H1 (cell line): ENCODE results near the gene C16orf54. TPM values are rescaled to one million over a fixed set of nuclear protein-coding genes. Genes with fewer than 3 reads are reported as not detected.

ENCODE experiments used
- CTCF ChIA-PET: fragments of 300-600 bp; sonication (Branson Sonifier 250); formaldehyde crosslinking; loops from one replicate; lab custom pipeline; 2021; ENCODE audit not compliant: partially characterized antibody; lab: Charles Lee
- POLR2A ChIA-PET: fragments of 300-600 bp; sonication (Branson Sonifier 250); formaldehyde crosslinking; loops from one replicate; lab custom pipeline; 2021; ENCODE audit warnings: inconsistent platforms; ENCODE audit not compliant: partially characterized antibody; lab: Charles Lee
- DNase-seq, 2 experiments: peaks; one replicate each; pipeline versions ENCODE4 v3.0.0 to v3.0.0-alpha.2; 2010 to 2022; ENCODE audit warnings: low spot score in 2 of 2, low read depth in 1 of 2, mixed read lengths in 1 of 2
- FAIRE-seq: peaks from 2 replicates; lab custom pipeline; 2011; peaks lifted over from hg19 to GRCh38; lab: Jason Lieb, UNC
- H2AFZ ChIP-seq: 2 replicates; pipeline ENCODE4 v1.8.1; 2012; ENCODE audit warnings: low read length, inconsistent platforms
- H2AK5ac ChIP-seq: 2 replicates; pipeline ENCODE4 v1.6.1; 2013; ENCODE audit warnings: low read depth, low read length
- H2BK120ac ChIP-seq: replicated peaks from 2 replicates; pipeline ENCODE3; 2013; ENCODE audit warnings: low read depth, low read length, inconsistent platforms
- H2BK12ac ChIP-seq: 2 replicates; pipeline ENCODE4 v1.6.1; 2013; ENCODE audit warnings: low read depth, low read length
- H2BK15ac ChIP-seq: 2 replicates; pipeline ENCODE4 v1.6.1; 2013; ENCODE audit warnings: low read length
- H2BK20ac ChIP-seq: 2 replicates; pipeline ENCODE4 v1.6.1; 2013; ENCODE audit warnings: low read length
- H2BK5ac ChIP-seq: 2 replicates; pipeline ENCODE4 v1.6.1; 2013; ENCODE audit warnings: low read depth, low read length
- H3K14ac ChIP-seq: 2 replicates; pipeline ENCODE4 v1.6.1; 2013; ENCODE audit warnings: inconsistent platforms; ENCODE audit not compliant: insufficient read length
- H3K18ac ChIP-seq: 2 replicates; pipeline ENCODE4 v1.6.1; 2013; ENCODE audit warnings: low read length; ENCODE audit errors: extremely low read depth
- H3K23ac ChIP-seq: 2 replicates; pipeline ENCODE4 v1.6.1; 2013; ENCODE audit warnings: inconsistent platforms; ENCODE audit not compliant: insufficient read length
- H3K23me2 ChIP-seq: 2 replicates; pipeline ENCODE4 v1.6.1; 2013; ENCODE audit warnings: low read depth, low read length
- H3K27ac ChIP-seq: 2 replicates; pipeline ENCODE4 v1.6.1; 2011; ENCODE audit warnings: low read depth, low read length, inconsistent platforms
- H3K27me3 ChIP-seq, 4 experiments: replicated peaks in 1 of 4; 1 replicate in 1 of 4; 2 replicates in 3 of 4; pipeline versions ENCODE4 v1.6.1 to v1.8.1; 2011 to 2013; ENCODE audit warnings: low read length in 3 of 4, mild to moderate bottlenecking in 3 of 4, inconsistent platforms in 2 of 4, mixed read lengths in 2 of 4, moderate library complexity in 1 of 4; ENCODE audit not compliant: control insufficient read depth in 3 of 4, insufficient read depth in 3 of 4; ENCODE audit errors: extremely low read depth in 1 of 4
- H3K36me3 ChIP-seq, 4 experiments: 2 replicates each; pipeline versions ENCODE4 v1.6.1 to v1.8.1; 2011 to 2013; ENCODE audit warnings: mild to moderate bottlenecking in 4 of 4, low read length in 3 of 4, moderate library complexity in 2 of 4, control low read depth in 1 of 4, inconsistent platforms in 1 of 4; ENCODE audit not compliant: insufficient read depth in 4 of 4, control insufficient read depth in 2 of 4
- H3K4ac ChIP-seq: replicated peaks from 2 replicates; pipeline ENCODE3; 2013; ENCODE audit warnings: low read length, low read depth, mixed read lengths, inconsistent platforms; ENCODE audit not compliant: insufficient read length
- H3K4me1 ChIP-seq, 4 experiments: replicated peaks in 1 of 4; 1 replicate in 1 of 4; 2 replicates in 3 of 4; pipeline versions ENCODE4 v1.6.1 to v1.8.1; 2011 to 2013; ENCODE audit warnings: low read length in 3 of 4, inconsistent platforms in 2 of 4, mixed read lengths in 1 of 4; ENCODE audit not compliant: insufficient read depth in 4 of 4, control insufficient read depth in 3 of 4
- H3K4me2 ChIP-seq, 2 experiments: 2 replicates each; pipeline versions ENCODE4 v1.6.1 to v1.8.1; 2011 to 2013; ENCODE audit warnings: low read depth in 2 of 2, low read length in 2 of 2, control low read depth in 1 of 2, inconsistent platforms in 1 of 2, mild to moderate bottlenecking in 1 of 2; ENCODE audit not compliant: insufficient read depth in 1 of 2
- H3K4me3 ChIP-seq, 4 experiments: fragments of 200-600, 300-600 bp in 1 of 4; sonication (generic), shearing (Covaris generic), sonication (Bioruptor Twin) in 1 of 4; 2 replicates each; pipeline versions ENCODE4 v1.5.1 to v1.8.1; 2011 to 2016; ENCODE audit warnings: low read length in 4 of 4, low read depth in 3 of 4, control low read depth in 2 of 4, inconsistent platforms in 2 of 4, mild to moderate bottlenecking in 2 of 4, mixed read lengths in 1 of 4, moderate library complexity in 1 of 4; ENCODE audit not compliant: insufficient read depth in 2 of 4; ENCODE audit errors: extremely low read depth in 1 of 4
- H3K56ac ChIP-seq: replicated peaks from 2 replicates; pipeline ENCODE3; 2013; ENCODE audit warnings: low read depth, mild to moderate bottlenecking, mixed read lengths, low read length, inconsistent platforms; ENCODE audit not compliant: insufficient read length
- H3K79me1 ChIP-seq: 2 replicates; pipeline ENCODE4 v1.6.1; 2013; ENCODE audit warnings: low read depth, low read length, control low read depth
- H3K79me2 ChIP-seq, 2 experiments: 2 replicates each; pipeline versions ENCODE4 v1.6.1 to v1.8.1; 2012 to 2013; ENCODE audit warnings: low read length in 2 of 2, mild to moderate bottlenecking in 2 of 2, inconsistent platforms in 1 of 2; ENCODE audit not compliant: insufficient read depth in 2 of 2, control insufficient read depth in 1 of 2
- H3K9ac ChIP-seq, 4 experiments: replicated peaks in 1 of 4; 1 replicate in 1 of 4; 2 replicates in 3 of 4; pipeline versions ENCODE4 v1.6.1 to v1.8.1; 2011 to 2013; ENCODE audit warnings: low read depth in 3 of 4, low read length in 3 of 4, control low read depth in 2 of 4, mild to moderate bottlenecking in 2 of 4, moderate library complexity in 2 of 4, inconsistent platforms in 1 of 4; ENCODE audit errors: extremely low read depth in 1 of 4
- H3K9me3 ChIP-seq, 2 experiments: 2 replicates each; pipeline versions ENCODE4 v1.6.1 to v1.8.1; 2012 to 2013; ENCODE audit warnings: mild to moderate bottlenecking in 2 of 2, moderate library complexity in 2 of 2, control low read depth in 1 of 2, inconsistent platforms in 1 of 2, low read depth in 1 of 2, low read length in 1 of 2, mixed read lengths in 1 of 2; ENCODE audit not compliant: insufficient read depth in 2 of 2
- H4K20me1 ChIP-seq, 2 experiments: replicated peaks in 1 of 2; 2 replicates each; pipeline versions ENCODE3 to v1.8.1; 2011 to 2013; ENCODE audit warnings: inconsistent platforms in 2 of 2, low read length in 2 of 2, mild to moderate bottlenecking in 1 of 2; ENCODE audit not compliant: insufficient read depth in 2 of 2, control insufficient read depth in 1 of 2
- H4K5ac ChIP-seq: 2 replicates; pipeline ENCODE4 v1.6.1; 2013; ENCODE audit warnings: low read length, low read depth, mixed read lengths, inconsistent platforms; ENCODE audit not compliant: insufficient read length
- H4K8ac ChIP-seq: 2 replicates; pipeline ENCODE4 v1.8.0; 2013; ENCODE audit warnings: mild to moderate bottlenecking, moderate library complexity, low read length, inconsistent platforms; ENCODE audit not compliant: insufficient read depth; ENCODE audit errors: extremely low read depth
- H4K91ac ChIP-seq: replicated peaks from 2 replicates; pipeline ENCODE3; 2013; ENCODE audit warnings: low read length, mixed read lengths, inconsistent platforms; ENCODE audit not compliant: insufficient read length
- SP2 ChIP-seq: IDR thresholded peaks from 2 replicates; pipeline ENCODE4 v1.6.1; 2012; ENCODE audit warnings: mild to moderate bottlenecking, low read length, inconsistent platforms
- TCF12 ChIP-seq: IDR thresholded peaks from 2 replicates; pipeline ENCODE4 v1.6.1; 2011; ENCODE audit warnings: low read depth, mild to moderate bottlenecking, low read length
- TEAD4 ChIP-seq: IDR thresholded peaks from 2 replicates; pipeline ENCODE4 v1.6.1; 2012; ENCODE audit warnings: low read depth, low read length, inconsistent platforms, mixed read lengths
- WGBS, 2 experiments: shearing (Covaris generic) in 1 of 2; methylation state at CpG; one replicate each; pipeline versions ENCODE4 v1.1.6 to v1.1.7; 2013 to 2015; ENCODE audit warnings: low lambda C conversion rate in 2 of 2, mixed read lengths in 2 of 2, inconsistent platforms in 1 of 2, low coverage in 1 of 2, missing lambda C conversion rate in 1 of 2; ENCODE audit not compliant: insufficient replicate concordance in 2 of 2, insufficient coverage in 1 of 2, insufficient read length in 1 of 2; ENCODE audit errors: extremely low coverage in 1 of 2, missing lambda C conversion rate in 1 of 2; 5-methylcytosine and 5-hydroxymethylcytosine counted together
- polyA plus RNA-seq, 7 experiments: library from polyadenylated mRNA; depleted of rRNA in 3 of 7; stranded (reverse) in 5 of 7; unstranded in 2 of 7; fragments of >200 nt in 5 of 7; fragments of 200-250 nt in 2 of 7; gene quantifications; 1 replicate in 5 of 7; 2 replicates in 1 of 7; 4 replicates in 1 of 7; pipeline versions ENCODE4 v1.2.1 to v1.2.3, GENCODE V29; 2011 to 2013; ENCODE audit warnings: missing spikeins in 2 of 7, mixed read lengths in 2 of 7
- total RNA-seq: library from RNA; stranded (reverse); fragmentation: NEBNext Ultra II Directional; extraction: Animal tissue kit (Norgen Biotek cat#: 25700); gene quantifications from 2 replicates; pipeline ENCODE4 v1.2.1, GENCODE V29; 2021

C16orf54 gene
- total and polyA plus RNA-seq, 2 of the 8 experiments (the other 6 are each of a cell fraction or from before 2014, with no cell fraction given), result not detected

DNA sequence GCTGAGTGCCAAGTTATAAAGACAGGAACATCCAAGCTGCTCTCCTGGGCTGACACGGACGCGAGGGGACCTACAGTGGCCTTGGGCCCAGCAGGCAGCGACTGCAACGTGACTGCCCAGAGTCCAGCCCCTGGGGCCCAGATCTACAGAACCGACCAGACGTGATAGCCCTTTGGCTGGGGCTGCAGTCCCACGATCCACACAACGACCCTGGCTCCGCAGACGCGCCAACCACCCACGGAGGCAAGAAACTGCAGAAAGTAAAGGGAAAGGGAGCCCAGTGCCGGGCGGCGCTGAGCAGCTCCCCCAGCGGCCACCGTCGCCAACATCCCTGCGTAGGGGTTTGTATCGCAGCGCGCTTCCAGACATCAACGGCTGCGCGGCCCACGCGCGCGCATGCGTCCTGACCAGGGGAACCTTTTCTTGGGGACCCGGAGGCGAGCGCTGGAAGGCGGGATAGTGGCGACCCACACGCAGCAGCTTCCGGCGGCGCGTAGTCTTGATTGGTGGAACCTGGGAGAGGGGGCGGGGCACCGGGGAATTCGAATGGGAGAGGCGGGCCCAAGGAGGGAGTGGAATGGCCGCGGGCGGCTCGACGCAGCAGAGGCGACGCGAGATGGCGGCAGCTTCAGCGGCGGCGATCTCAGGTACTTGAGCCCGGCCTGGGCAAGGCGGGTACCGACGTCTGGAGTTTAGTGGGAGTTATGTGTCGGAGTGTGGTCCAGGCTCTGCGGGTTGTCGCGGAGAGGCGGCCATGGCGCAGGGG is 44.6 kb upstream of the C16orf54 start, which contains the start of gene KIF22:
Gene KIF22 (plus strand): TSS at position 569 of the 766 bp plus-strand sequence. CDS start 9 bp downstream, at position 578.
- Histone ChIP-seq H3K4me2 (peak within 1 kb of the TSS; percentile 97 to 100), H4K5ac (peak within 1 kb of the TSS; percentile 94), H2AFZ (peak within 1 kb of the TSS; percentile 98), H3K79me2 (peaks cover 28 to 48% of the 10 kb centered on the region in 2 experiments), H3K14ac (no peak within 1 kb of the TSS), H3K27me3 (no peaks in the 10 kb centered on the region), H3K36me3 (peaks cover 0 to 11% (median 3%) of the 10 kb centered on the region in 4 experiments; a peak in 5 of 8 replicates), H4K20me1 (peaks cover 3 to 14% of the 10 kb centered on the region in 2 experiments), H2BK15ac (peak within 1 kb of the TSS; percentile 3; the same call in 1 of the 2 replicates), H3K23ac (no peak within 1 kb of the TSS), H3K23me2 (peaks cover 14% of the 10 kb centered on the region), H3K4me1 (peaks cover 3 to 16% (median 5%) of the 10 kb centered on the region in 4 experiments), H3K4ac (peak within 1 kb of the TSS; percentile 48), H2BK5ac (peak within 1 kb of the TSS; percentile 97), H2BK20ac (peak within 1 kb of the TSS; percentile 82; the same call in 1 of the 2 replicates), H2AK5ac (peak within 1 kb of the TSS; percentile 86; the same call in 1 of the 2 replicates), H2BK120ac (no peak within 1 kb of the TSS), H2BK12ac (peak within 1 kb of the TSS; percentile 75; the same call in 1 of the 2 replicates), H4K8ac (peak within 1 kb of the TSS; percentile 87), H3K9me3 (no peaks in the 10 kb centered on the region), H3K56ac (peak within 1 kb of the TSS; percentile 54), H3K4me3 (peak within 1 kb of the TSS; percentile 92 to 98 (median 96)), H3K27ac (peak within 1 kb of the TSS; percentile 67; the same call in 1 of the 2 replicates), H3K9ac (peak within 1 kb of the TSS; percentile 73 to 88 (median 85)), H3K79me1 (peaks cover 12% of the 10 kb centered on the region; the same call in 1 of the 2 replicates), H4K91ac (peak within 1 kb of the TSS; percentile 95), H3K18ac (peak within 1 kb of the TSS; percentile 97)
- WGBS, 2 experiments, result 3% methylated on average over 60 of the region's 67 CpGs; no CpG with 5 or more reads in 1 of the 2 experiments
- POLR2A ChIA-PET, result interaction anchor here (0.7 to 3.6 kb wide), 35 partner anchors 11 to 301 kb away, joined by 3 to 58 read pairs (median 5); partner anchors contain the start of genes C16orf54, CDIPT, PAGR1 and TBX6
- CTCF ChIA-PET, result interaction anchor here (0.6 to 2.8 kb wide), 20 partner anchors 10 to 98 kb away, joined by 3 to 23 read pairs (median 6); partner anchors contain the start of genes CDIPT, MAZ, PAGR1 and ZG16
- peak; percentile 95 to 99 for DNase-seq
- no peak for FAIRE-seq
- peak; percentile 74; the same call in 1 of the 2 replicates for TF ChIP-seq TEAD4
- 0 out of 2 replicates have a peak, but pooled peaks have one; percentile 55 for TF ChIP-seq TCF12
- peak; percentile 16; the same call in 1 of the 2 replicates for TF ChIP-seq SP2
